ENCODE data around the gene ITGB3.
A peak's percentile ranks its signal among the peaks of the same experiment; 100 is the strongest.

The ITGB3 gene

GRCh38 chr17:47276444-47276843, 22.8 kb downstream of the ITGB3 start:
- no peak for DNase-seq (ENCODE audit: low spot score)

GRCh38 chr17:47276868-47277267, 23.2 kb downstream of the ITGB3 start:
- peak; percentile 82 for DNase-seq (ENCODE audit: low spot score)

- DNase-seq (ENCODE audit: low spot score), result no peak
These were observed 24.3 kb downstream of the ITGB3 start for GRCh38 chr17:47277921-47278320.

GRCh38 chr17:47278561-47278960, 24.9 kb downstream of the ITGB3 start:
- no peak for DNase-seq (ENCODE audit: low spot score)

GRCh38 chr17:47279062-47279801, 25.6 kb downstream of the ITGB3 start:
- DNase-seq (ENCODE audit: low spot score), result peak; percentile 91

- peak; percentile 28 for DNase-seq (ENCODE audit: low spot score)
These were observed 26.6 kb downstream of the ITGB3 start for GRCh38 chr17:47280072-47280811.

GRCh38 chr17:47281216-47281615, 27.6 kb downstream of the ITGB3 start:
- no peak for DNase-seq (ENCODE audit: low spot score)

GRCh38 chr17:47285003-47285402, 31.4 kb downstream of the ITGB3 start:
- no peak for DNase-seq (ENCODE audit: low spot score)

- DNase-seq (ENCODE audit: low spot score), result no peak
These were observed 32.7 kb downstream of the ITGB3 start for GRCh38 chr17:47286198-47286914.

GRCh38 chr17:47287068-47287467, 33.4 kb downstream of the ITGB3 start:
- no peak for DNase-seq (ENCODE audit: low spot score)

GRCh38 chr17:47287639-47288038, 34.0 kb downstream of the ITGB3 start:
- no peak for DNase-seq (ENCODE audit: low spot score)

- DNase-seq (ENCODE audit: low spot score), result no peak
These were observed 35.0 kb downstream of the ITGB3 start for GRCh38 chr17:47288531-47289116.

- DNase-seq (ENCODE audit: low spot score), result no peak
These were observed 35.7 kb downstream of the ITGB3 start for GRCh38 chr17:47289302-47289701.

GRCh38 chr17:47290870-47291241, 37.2 kb downstream of the ITGB3 start:
- DNase-seq (ENCODE audit: low spot score), result no peak

- no peak for DNase-seq (ENCODE audit: low spot score)
These were observed 37.7 kb downstream of the ITGB3 start for GRCh38 chr17:47291242-47291873.

- DNase-seq (ENCODE audit: low spot score), result no peak
These were observed 38.6 kb downstream of the ITGB3 start for GRCh38 chr17:47292206-47292605.

- no peak for DNase-seq (ENCODE audit: low spot score)
These were observed 41.6 kb downstream of the ITGB3 start for GRCh38 chr17:47295037-47295873.

- DNase-seq (ENCODE audit: low spot score), result no peak
These were observed 42.2 kb downstream of the ITGB3 start for GRCh38 chr17:47295874-47296255.

GRCh38 chr17:47297661-47298400, 44.2 kb downstream of the ITGB3 start:
- no peak for DNase-seq (ENCODE audit: low spot score)

- DNase-seq (ENCODE audit: low spot score), result no peak
These were observed 45.1 kb downstream of the ITGB3 start for GRCh38 chr17:47298712-47299111.
